ENCODE results near the gene MCC. TPM values are rescaled to one million over a fixed set of nuclear protein-coding genes. Genes with fewer than 3 reads are reported as not detected.
"Not testable (repeated sequence)": the region's sequence is repeated elsewhere in the genome, so short reads cannot be mapped to it uniquely, and the experiment has no call there.

The MCC gene
- total RNA-seq, 2 donors from 2014 or later, result 164 to 187 TPM

DNA sequence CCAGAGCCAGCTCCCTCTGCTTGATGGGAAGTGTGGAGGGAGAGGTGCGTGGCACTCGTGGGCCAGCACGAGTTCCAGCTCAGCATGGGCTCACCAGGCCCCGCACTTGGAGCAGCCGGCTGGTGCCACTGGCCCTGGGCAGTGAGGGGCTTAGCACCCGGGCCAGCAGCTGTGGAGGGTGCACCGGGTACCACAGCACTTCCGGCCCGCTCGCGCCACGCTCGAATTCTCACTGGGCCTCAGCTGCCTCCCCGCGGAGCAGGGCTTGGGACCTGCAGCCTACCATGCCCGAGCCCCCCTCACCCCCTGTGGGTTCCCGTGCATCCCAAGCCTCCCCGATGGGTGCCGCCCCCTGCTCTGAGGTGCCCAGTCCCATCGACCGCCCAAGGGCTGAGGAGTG is 413.2 kb downstream of the MCC start:
- Histone ChIP-seq H3K36me3 (ENCODE audit: control insufficient read depth, insufficient read depth, low read length) (peaks cover 57% of the 10 kb centered on the region), H3K27me3 (ENCODE audit: control insufficient read depth, insufficient read depth, low read length, poor library complexity, severe bottlenecking) (no peaks in the 10 kb centered on the region), H3K27ac (ENCODE audit: low read depth, low read length) (no peak overlapping the region), H3K9me3 (ENCODE audit: control insufficient read depth, low read length) (no peaks in the 10 kb centered on the region), H3K4me3 (ENCODE audit: low read length) (no peak overlapping the region), H3K9ac (ENCODE audit: extremely low read depth, low read length, poor library complexity, severe bottlenecking) (no peak overlapping the region), H3K4me1 (ENCODE audit: control insufficient read depth, insufficient read depth, low read length) (no peaks in the 10 kb centered on the region)
- DNase-seq, result no peak
- Mint-ChIP-seq H3K4me1 (peaks cover 10% of the 10 kb centered on the region), H3K9me3 (peaks cover 8% of the 10 kb centered on the region), H3K27me3 (ENCODE audit: insufficient read depth) (no peaks in the 10 kb centered on the region), H3K36me3 (ENCODE audit: low read depth) (peaks cover 96% of the 10 kb centered on the region), H3K4me3 (no peak overlapping the region), H3K27ac (no peak overlapping the region)
- 98 to 99% methylated on average over 18 to 21 of the region's 21 CpGs for WGBS, 2 experiments (ENCODE audit: insufficient coverage in 1 of 2, insufficient read length in 1 of 2)
- TF ChIP-seq, protein P1, sequence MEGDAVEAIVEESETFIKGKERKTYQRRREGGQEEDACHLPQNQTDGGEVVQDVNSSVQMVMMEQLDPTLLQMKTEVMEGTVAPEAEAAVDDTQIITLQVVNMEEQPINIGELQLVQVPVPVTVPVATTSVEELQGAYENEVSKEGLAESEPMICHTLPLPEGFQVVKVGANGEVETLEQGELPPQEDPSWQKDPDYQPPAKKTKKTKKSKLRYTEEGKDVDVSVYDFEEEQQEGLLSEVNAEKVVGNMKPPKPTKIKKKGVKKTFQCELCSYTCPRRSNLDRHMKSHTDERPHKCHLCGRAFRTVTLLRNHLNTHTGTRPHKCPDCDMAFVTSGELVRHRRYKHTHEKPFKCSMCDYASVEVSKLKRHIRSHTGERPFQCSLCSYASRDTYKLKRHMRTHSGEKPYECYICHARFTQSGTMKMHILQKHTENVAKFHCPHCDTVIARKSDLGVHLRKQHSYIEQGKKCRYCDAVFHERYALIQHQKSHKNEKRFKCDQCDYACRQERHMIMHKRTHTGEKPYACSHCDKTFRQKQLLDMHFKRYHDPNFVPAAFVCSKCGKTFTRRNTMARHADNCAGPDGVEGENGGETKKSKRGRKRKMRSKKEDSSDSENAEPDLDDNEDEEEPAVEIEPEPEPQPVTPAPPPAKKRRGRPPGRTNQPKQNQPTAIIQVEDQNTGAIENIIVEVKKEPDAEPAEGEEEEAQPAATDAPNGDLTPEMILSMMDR (conservative IDR thresholded peaks at IDR 0.05), result no peak

DNA sequence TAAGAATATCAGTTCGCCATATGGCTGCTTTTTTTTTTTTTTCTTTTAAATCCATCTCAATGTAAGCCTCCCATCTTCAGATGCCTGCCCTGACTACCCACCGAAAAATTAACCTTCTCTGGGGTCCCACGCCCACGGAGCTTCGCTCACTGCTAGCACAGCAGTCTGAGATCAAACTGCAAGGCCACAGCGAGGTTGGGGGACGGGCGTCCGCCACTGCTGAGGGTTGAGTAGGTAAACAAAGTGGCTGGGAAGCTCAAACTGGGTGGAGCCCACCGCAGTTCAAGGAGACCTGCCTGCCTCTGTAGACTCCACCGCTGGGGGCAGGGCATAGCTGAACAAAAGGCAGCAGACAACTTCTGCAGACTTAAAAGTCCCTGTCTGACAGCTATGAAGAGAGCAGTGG is 414.6 kb downstream of the MCC start:
- not testable (repeated sequence) for H3K27me3 Mint-ChIP-seq (ENCODE audit: insufficient read depth); H3K9me3 Mint-ChIP-seq; H3K4me1 ChIP-seq (ENCODE audit: control insufficient read depth, insufficient read depth, low read length); H3K4me1 Mint-ChIP-seq; H3K9me3 ChIP-seq (ENCODE audit: control insufficient read depth, low read length); H3K4me3 Mint-ChIP-seq; H3K9ac ChIP-seq (ENCODE audit: extremely low read depth, low read length, poor library complexity, severe bottlenecking); H3K27me3 ChIP-seq (ENCODE audit: control insufficient read depth, insufficient read depth, low read length, poor library complexity, severe bottlenecking); DNase-seq; H3K27ac ChIP-seq (ENCODE audit: low read depth, low read length); H3K27ac Mint-ChIP-seq; H3K4me3 ChIP-seq (ENCODE audit: low read length)
- peaks cover 96% of the 10 kb centered on the region for H3K36me3 Mint-ChIP-seq (ENCODE audit: low read depth)
- TF ChIP-seq, protein P1 (conservative IDR thresholded peaks at IDR 0.05), result peak; percentile 34
- H3K36me3 ChIP-seq (ENCODE audit: control insufficient read depth, insufficient read depth, low read length), result peaks cover 71% of the 10 kb centered on the region
- WGBS, 2 experiments (ENCODE audit: insufficient coverage in 1 of 2, insufficient read length in 1 of 2), result 85 to 97% methylated on average over 11 of the region's 11 CpGs

DNA sequence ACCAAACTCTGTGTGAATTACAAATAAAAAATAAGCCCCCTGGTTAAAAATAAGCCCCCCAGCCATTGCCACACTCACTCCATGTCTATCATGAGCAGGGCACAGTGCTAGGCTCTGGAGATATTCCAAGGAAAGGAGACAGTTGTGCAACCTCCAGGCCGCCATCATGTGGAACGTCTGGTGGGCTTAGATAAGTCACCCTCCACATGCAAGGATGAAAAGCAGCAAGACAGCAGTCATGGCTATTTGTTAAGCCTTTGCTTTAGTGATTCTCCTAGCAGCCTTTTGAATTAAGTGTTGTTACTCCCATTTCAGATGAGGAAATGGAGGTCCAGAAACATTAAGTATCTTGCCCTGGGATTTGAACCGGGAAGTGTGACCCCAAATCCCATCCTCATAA is 416.9 kb downstream of the MCC start:
- no peaks in the 10 kb centered on the region for H3K9me3 ChIP-seq (ENCODE audit: control insufficient read depth, low read length)
- no peaks in the 10 kb centered on the region for H3K4me1 ChIP-seq (ENCODE audit: control insufficient read depth, insufficient read depth, low read length)
- Mint-ChIP-seq H3K27me3 (ENCODE audit: insufficient read depth) (no peaks in the 10 kb centered on the region), H3K9me3 (peaks cover 5% of the 10 kb centered on the region), H3K4me3 (no peak overlapping the region), H3K4me1 (peaks cover 6% of the 10 kb centered on the region), H3K27ac (no peak overlapping the region), H3K36me3 (ENCODE audit: low read depth) (peaks cover 95% of the 10 kb centered on the region)
- WGBS, 2 experiments (ENCODE audit: insufficient coverage in 1 of 2, insufficient read length in 1 of 2), result 33 to 74% methylated on average over 1 to 3 of the region's 3 CpGs
- H3K27me3 ChIP-seq (ENCODE audit: control insufficient read depth, insufficient read depth, low read length, poor library complexity, severe bottlenecking), result no peaks in the 10 kb centered on the region
- H3K36me3 ChIP-seq (ENCODE audit: control insufficient read depth, insufficient read depth, low read length), result peaks cover 93% of the 10 kb centered on the region
- no peak for DNase-seq
- H3K9ac ChIP-seq (ENCODE audit: extremely low read depth, low read length, poor library complexity, severe bottlenecking), result no peak overlapping the region
- no peak overlapping the region for H3K27ac ChIP-seq (ENCODE audit: low read depth, low read length)
- TF ChIP-seq, protein P1 (conservative IDR thresholded peaks at IDR 0.05), result no peak
- H3K4me3 ChIP-seq (ENCODE audit: low read length), result no peak overlapping the region
